Myometrial cell (primary cell): ENCODE results near the gene UTY. TPM values are rescaled to one million over a fixed set of nuclear protein-coding genes. Genes with fewer than 3 reads are reported as not detected.

ENCODE experiments used
- total RNA-seq: library from RNA; depleted of rRNA; stranded (reverse); fragments of >200 nt; gene quantifications from 2 replicates; pipeline ENCODE4 v1.2.3, GENCODE V29; 2015

Gene UTY
- not detected in 2 replicates for total RNA-seq

DNA sequence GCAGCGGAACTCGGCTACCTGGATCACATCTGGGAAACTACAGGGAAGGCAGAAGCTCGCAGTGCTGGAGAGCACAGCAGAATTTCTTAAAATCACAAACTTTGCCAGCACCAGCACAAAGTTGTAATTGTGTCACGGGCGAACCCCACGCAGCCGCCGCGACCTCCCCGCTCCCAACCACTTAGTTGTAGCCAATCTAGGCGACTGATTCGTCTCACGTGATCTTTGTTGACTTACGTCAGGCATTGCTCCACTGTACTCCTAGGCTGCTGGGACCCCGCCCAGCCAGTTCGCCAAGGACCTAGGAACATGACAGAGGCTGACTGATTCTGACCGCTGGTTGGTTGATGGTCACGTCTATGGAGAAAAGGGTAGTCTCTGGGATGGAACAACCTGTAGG, at the start of gene UTY:
TSS of gene UTY (minus strand) at position 206 of the 400 bp plus-strand sequence. CDS start 368 bp downstream, outside the sequence.

Other genes starting within 250 kb of the UTY start
- gene TMSB4Y, start 223.9 kb upstream of the UTY start, total RNA-seq, result not detected in 2 replicates